Measurements from ENCODE around the gene SETD1A. TPM values are rescaled to one million over a fixed set of nuclear protein-coding genes. Genes with fewer than 3 reads are reported as not detected.

SETD1A gene
- total and polyA plus RNA-seq, 2 of the 8 experiments (the other 6 are each of a cell fraction or from before 2014, with no cell fraction given): 4.8 to 29.0 TPM

DNA sequence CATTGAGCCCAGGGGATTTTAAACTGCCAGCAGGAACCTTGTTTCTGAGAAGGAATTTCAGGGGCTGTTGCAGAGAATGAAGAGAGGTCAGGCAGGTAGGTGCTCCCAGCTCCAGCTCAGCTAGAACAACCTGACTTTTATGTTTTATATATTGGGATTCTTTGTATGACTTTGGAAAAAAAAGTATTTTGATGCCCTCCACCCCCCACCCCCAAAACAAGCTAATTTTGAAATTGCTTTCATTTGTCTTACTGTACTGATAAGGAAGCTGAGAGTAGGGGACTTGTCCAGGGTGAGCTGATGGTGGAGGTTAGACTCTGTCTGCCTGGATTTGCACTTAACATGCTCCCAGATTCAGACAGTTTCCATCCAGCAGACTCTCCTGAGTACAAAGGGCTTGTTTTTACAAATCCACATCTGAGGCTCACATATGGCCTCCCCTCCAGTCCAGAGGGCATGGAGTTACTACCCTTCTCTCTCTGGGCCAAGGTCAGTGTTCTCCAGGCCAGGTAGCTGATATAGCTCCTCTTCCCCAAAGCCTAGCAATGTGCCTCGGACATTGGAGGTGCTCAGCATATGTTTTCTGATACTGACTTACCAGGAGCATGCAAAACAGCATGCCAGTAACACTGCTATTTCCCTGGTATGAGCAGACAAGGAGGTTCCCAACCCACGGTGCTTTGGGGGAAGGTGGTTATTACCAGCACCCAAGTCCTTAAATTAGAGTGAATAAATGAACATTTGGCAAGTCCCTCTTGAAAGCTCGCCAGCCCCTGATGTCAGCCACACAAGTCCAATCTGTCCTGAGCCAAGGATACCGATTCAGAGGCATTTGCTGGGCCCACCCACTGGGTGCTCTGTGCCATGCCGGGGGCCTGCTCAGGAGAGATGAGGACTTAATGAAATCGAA, 41.6 kb downstream of the SETD1A start:
- no peak overlapping the region for H2AFZ ChIP-seq (ENCODE audit: low read length)
- H2AK5ac ChIP-seq (ENCODE audit: low read depth, low read length): no peak overlapping the region
- H4K20me1 ChIP-seq (replicated peaks in 1 of 2; ENCODE audit: control insufficient read depth in 1 of 2, insufficient read depth in 2 of 2, low read length in 2 of 2): no peaks in the 10 kb centered on the region
- no peak overlapping the region for H3K23ac ChIP-seq (ENCODE audit: insufficient read length)
- H3K4ac ChIP-seq (replicated peaks; ENCODE audit: insufficient read length, low read depth, low read length): peak overlapping the region; percentile 48
- H3K56ac ChIP-seq (replicated peaks; ENCODE audit: insufficient read length, low read depth, low read length): no peak overlapping the region
- H3K36me3 ChIP-seq (ENCODE audit: control insufficient read depth in 2 of 4, insufficient read depth in 4 of 4, low read length in 3 of 4): no peaks in the 10 kb centered on the region
- no peaks in the 10 kb centered on the region for H3K79me2 ChIP-seq (ENCODE audit: control insufficient read depth in 1 of 2, insufficient read depth in 2 of 2, low read length in 2 of 2)
- ChIA-PET CTCF (ENCODE audit: partially characterized antibody) (interaction anchor here (0.7 to 1.7 kb wide), 9 partner anchors 8 to 104 kb away, joined by 3 to 27 read pairs (median 4); partner anchors contain the start of gene HSD3B7), POLR2A (ENCODE audit: partially characterized antibody) (interaction anchor here (0.5 to 1.3 kb wide), 3 partner anchors 11 to 43 kb away, joined by 3 to 4 read pairs (median 3); no protein-coding TSS in a partner anchor)
- H2BK15ac ChIP-seq (ENCODE audit: low read length): peak overlapping the region; percentile 31; the same call in 1 of the 2 replicates
- no peak overlapping the region for H3K4me3 ChIP-seq (ENCODE audit: extremely low read depth in 1 of 4, insufficient read depth in 2 of 4, low read depth in 3 of 4, low read length in 4 of 4)
- no peak overlapping the region for H2BK5ac ChIP-seq (ENCODE audit: low read depth, low read length)
- H3K18ac ChIP-seq (ENCODE audit: extremely low read depth, low read length): no peak overlapping the region
- no peaks in the 10 kb centered on the region; a peak in 1 of 7 replicates for H3K27me3 ChIP-seq (replicated peaks in 1 of 4; ENCODE audit: control insufficient read depth in 3 of 4, extremely low read depth in 1 of 4, insufficient read depth in 3 of 4, low read length in 3 of 4)
- 0 out of 2 replicates have a peak, but pooled peaks cover 4% of the 10 kb centered on the region for H3K79me1 ChIP-seq (ENCODE audit: low read depth, low read length)
- H2BK12ac ChIP-seq (ENCODE audit: low read depth, low read length): no peak overlapping the region
- H3K4me2 ChIP-seq (ENCODE audit: insufficient read depth in 1 of 2, low read depth in 2 of 2, low read length in 2 of 2): no peak overlapping the region
- peaks cover 12% of the 10 kb centered on the region for H3K23me2 ChIP-seq (ENCODE audit: low read depth, low read length)
- H2BK120ac ChIP-seq (replicated peaks; ENCODE audit: low read depth, low read length): no peak overlapping the region
- no peak overlapping the region for H3K27ac ChIP-seq (ENCODE audit: low read depth, low read length)
- DNase-seq (ENCODE audit: low read depth in 1 of 2, low spot score in 2 of 2): no peak
- FAIRE-seq: no peak
- no peak overlapping the region for H3K14ac ChIP-seq (ENCODE audit: insufficient read length)
- H2BK20ac ChIP-seq (ENCODE audit: low read length): no peak overlapping the region
- H3K4me1 ChIP-seq (replicated peaks in 1 of 4; ENCODE audit: control insufficient read depth in 3 of 4, insufficient read depth in 4 of 4, low read length in 3 of 4): peaks cover 0 to 15% (median 10%) of the 10 kb centered on the region in 4 experiments; a peak in 6 of 7 replicates
- H4K8ac ChIP-seq (ENCODE audit: extremely low read depth, insufficient read depth, low read length): no peak overlapping the region
- H4K5ac ChIP-seq (ENCODE audit: insufficient read length, low read depth, low read length): no peak overlapping the region
- H4K91ac ChIP-seq (replicated peaks; ENCODE audit: insufficient read length, low read length): no peak overlapping the region
- H3K9me3 ChIP-seq (ENCODE audit: insufficient read depth in 2 of 2, low read depth in 1 of 2, low read length in 1 of 2): no peaks in the 10 kb centered on the region
- no peak overlapping the region for H3K9ac ChIP-seq (replicated peaks in 1 of 4; ENCODE audit: extremely low read depth in 1 of 4, low read depth in 3 of 4, low read length in 3 of 4)
- WGBS, 2 experiments (ENCODE audit: extremely low coverage in 1 of 2, insufficient coverage in 1 of 2, insufficient read length in 1 of 2, insufficient replicate concordance in 2 of 2, low coverage in 1 of 2, low lambda C conversion rate in 2 of 2, missing lambda C conversion rate in 1 of 2): 88% methylated on average over 6 of the region's 6 CpGs; no CpG with 5 or more reads in 1 of the 2 experiments

Data from H1 (cell line).